T-cell (primary cell): ENCODE measurements around the gene FTL. TPM values are rescaled to one million over a fixed set of nuclear protein-coding genes. Genes with fewer than 3 reads are reported as not detected.

Experiments
- ATAC-seq, 4 experiments: fragments of 200-7000 bp in 3 of 4; fragments of 150-1000 bp in 1 of 4; cut with Tn5 transposase; replicated peaks in 1 of 4; 1 replicate in 3 of 4; 2 replicates in 1 of 4; pipeline ENCODE4 v1.10.0; 2021; ENCODE audit warnings: moderate library complexity in 3 of 4, mild to moderate bottlenecking in 2 of 4, moderate number of reproducible peaks in 1 of 4
- CTCF ChIA-PET, 2 donors: fragments of 300-600 bp; sonication (Branson Sonifier 250); formaldehyde crosslinking; loops; one replicate each; lab custom pipeline; 2022; ENCODE audit warnings: antibody characterized with exemption in 2 of 2; lab: Charles Lee
- POLR2A ChIA-PET, 2 donors: fragments of 300-600 bp; sonication (Branson Sonifier 250); formaldehyde crosslinking; loops; one replicate each; lab custom pipeline; 2022; ENCODE audit warnings: antibody characterized with exemption in 2 of 2; lab: Charles Lee
- DNase-seq, 35 experiments: peaks; one replicate each; pipeline versions ENCODE4 v3.0.0 to v3.0.0-alpha.2; 2013 to 2023
- H3K27ac ChIP-seq: one replicate; pipeline ENCODE4 v1.5.1; 2013; ENCODE audit warnings: low read length
- H3K27me3 ChIP-seq, 2 experiments: replicated peaks in 1 of 2; 1 replicate in 1 of 2; 2 replicates in 1 of 2; pipeline versions ENCODE4 v1.6.1 to v1.7.0; 2013; ENCODE audit warnings: low read length in 1 of 2, mixed read lengths in 1 of 2; ENCODE audit not compliant: control insufficient read depth in 2 of 2, insufficient read depth in 2 of 2; ENCODE audit errors: extremely low read depth in 1 of 2
- H3K36me3 ChIP-seq, 2 donors: 1 replicate in 1 of 2; 2 replicates in 1 of 2; pipeline versions ENCODE4 v1.6.1 to v1.7.0; 2013; ENCODE audit warnings: low read length in 1 of 2; ENCODE audit not compliant: control insufficient read depth in 2 of 2, insufficient read depth in 1 of 2; ENCODE audit errors: extremely low read depth in 1 of 2
- H3K4me1 ChIP-seq, 2 experiments: 1 replicate in 1 of 2; 2 replicates in 1 of 2; pipeline versions ENCODE4 v1.6.1 to v1.7.0; 2013; ENCODE audit warnings: low read length in 2 of 2, mixed read lengths in 1 of 2; ENCODE audit not compliant: insufficient read depth in 2 of 2, control insufficient read depth in 1 of 2; ENCODE audit errors: extremely low read depth in 1 of 2
- H3K4me3 ChIP-seq, 2 donors: 1 replicate in 1 of 2; 2 replicates in 1 of 2; pipeline versions ENCODE4 v1.5.1 to v1.7.0; 2013; ENCODE audit warnings: mild to moderate bottlenecking in 2 of 2, low read length in 1 of 2, moderate library complexity in 1 of 2; ENCODE audit not compliant: control insufficient read depth in 1 of 2; ENCODE audit errors: extremely low read depth in 1 of 2
- H3K9me3 ChIP-seq: 2 replicates; pipeline ENCODE4 v1.7.0; 2013
- H3K27ac Mint-ChIP-seq, 2 donors: one replicate each; pipeline ENCODE4 v1.8.0; 2020 to 2021; ENCODE audit warnings: mild to moderate bottlenecking in 2 of 2, mixed read lengths in 2 of 2
- H3K27me3 Mint-ChIP-seq, 2 donors: one replicate each; pipeline ENCODE4 v1.8.0; 2021 to 2022; ENCODE audit warnings: mixed read lengths in 2 of 2
- H3K36me3 Mint-ChIP-seq: one replicate; pipeline ENCODE4 v1.8.0; 2021; ENCODE audit warnings: mixed read lengths
- H3K4me1 Mint-ChIP-seq, 3 donors: one replicate each; pipeline ENCODE4 v1.8.0; 2020 to 2022; ENCODE audit warnings: mixed read lengths in 3 of 3, mild to moderate bottlenecking in 1 of 3
- H3K4me3 Mint-ChIP-seq, 3 donors: one replicate each; pipeline ENCODE4 v1.8.0; 2020 to 2022; ENCODE audit warnings: mild to moderate bottlenecking in 3 of 3, mixed read lengths in 3 of 3, moderate library complexity in 3 of 3
- H3K9me3 Mint-ChIP-seq, 3 donors: one replicate each; pipeline ENCODE4 v1.8.0; 2020 to 2022; ENCODE audit warnings: mixed read lengths in 3 of 3
- WGBS: methylation state at CpG from one replicate; pipeline ENCODE4 v1.1.5; 2013; ENCODE audit warnings: missing lambda C conversion rate; ENCODE audit not compliant: insufficient coverage; 5-methylcytosine and 5-hydroxymethylcytosine counted together
- total RNA-seq, 35 experiments: library from RNA in 6 of 35; stranded (reverse) in 6 of 35; fragments of 120-200 nt in 1 of 35; gene quantifications; one replicate each; pipeline versions ENCODE4 v1.2.1 to v1.2.4 and lab custom pipeline; 2013 to 2026

FTL gene
- total RNA-seq, 5 donors from 2014 or later (not counting 1 experiment from before 2014, with no cell fraction given): 594 to 1,085 (median 906) TPM

GRCh38 chr19:49011194-49011593, 46.1 kb downstream of the FTL start:
- DNase-seq: no peak
- Mint-ChIP-seq H3K36me3 (peaks cover 8% of the 10 kb centered on the region), H3K9me3 (no peaks in the 10 kb centered on the region), H3K4me3 (no peak overlapping the region), H3K27me3 (no peaks in the 10 kb centered on the region), H3K27ac (no peak overlapping the region), H3K4me1 (no peaks in the 10 kb centered on the region)
- ATAC-seq: no peak
- H3K4me1 ChIP-seq: no peaks in the 10 kb centered on the region
- no peaks in the 10 kb centered on the region for H3K9me3 ChIP-seq
- no peaks in the 10 kb centered on the region for H3K27me3 ChIP-seq
- no peak overlapping the region for H3K27ac ChIP-seq
- H3K36me3 ChIP-seq: peaks cover 25 to 27% of the 10 kb centered on the region in 2 donors
- H3K4me3 ChIP-seq: no peak overlapping the region
- ChIA-PET POLR2A (no interaction called here), CTCF (no interaction called here)
- 91% methylated on average over 12 of the region's 17 CpGs for WGBS

DNA sequence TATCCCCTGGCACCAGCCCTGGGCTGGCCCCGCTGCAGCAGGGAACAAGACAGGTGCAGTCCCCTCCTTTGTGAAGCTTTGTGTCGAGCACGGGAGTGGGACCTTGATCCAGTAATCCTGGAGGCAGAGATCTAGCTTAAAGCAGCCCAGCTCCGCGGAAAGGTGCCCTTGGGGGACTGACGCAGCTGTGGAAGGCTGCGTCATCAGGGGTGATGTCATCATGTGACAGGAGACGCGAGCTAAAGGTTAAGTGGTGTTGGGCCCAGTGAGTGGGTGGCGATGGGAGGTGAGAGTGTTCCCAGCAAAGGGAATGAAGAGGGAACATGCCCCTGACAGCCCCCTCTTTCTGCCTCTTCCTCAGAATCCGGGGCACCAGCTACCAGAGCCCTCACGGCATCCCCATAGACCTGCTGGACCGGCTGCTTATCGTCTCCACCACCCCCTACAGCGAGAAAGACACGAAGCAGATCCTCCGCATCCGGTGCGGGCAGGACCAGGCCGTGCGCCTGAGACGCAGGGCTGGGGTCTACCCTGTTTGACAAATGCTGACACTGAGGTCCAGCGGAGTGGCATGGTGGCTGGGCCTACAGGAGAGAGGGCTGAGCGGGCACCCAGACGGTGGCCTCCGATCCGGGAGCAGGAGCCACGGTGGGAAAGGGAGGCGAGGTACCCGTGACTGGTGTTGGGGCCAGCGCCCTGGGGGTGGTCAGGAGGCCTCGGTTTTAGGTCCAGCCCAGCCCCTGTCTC, 49.2 kb downstream of the FTL start:
- ChIA-PET POLR2A (no interaction called here), CTCF (interaction anchor here in 1 of 2 donors (0.9 kb wide), 1 partner anchor 21 kb away, joined by 3 read pairs; the partner anchor contains the start of genes GYS1 and RUVBL2)
- Histone ChIP-seq H3K27ac (no peak overlapping the region), H3K36me3 (peaks cover 12 to 22% of the 10 kb centered on the region in 2 donors), H3K4me3 (no peak overlapping the region), H3K4me1 (peaks cover 7 to 22% of the 10 kb centered on the region in 2 experiments), H3K9me3 (no peaks in the 10 kb centered on the region), H3K27me3 (peaks cover 0 to 4% of the 10 kb centered on the region in 2 experiments)
- H3K27ac Mint-ChIP-seq: no peak overlapping the region
- peaks cover 3% of the 10 kb centered on the region for H3K36me3 Mint-ChIP-seq
- DNase-seq (no peak), ATAC-seq (no peak)
- peaks cover 0 to 6% of the 10 kb centered on the region in 2 donors for H3K27me3 Mint-ChIP-seq
- H3K4me3 Mint-ChIP-seq: no peak overlapping the region
- WGBS: 97% methylated on average over 30 of the region's 32 CpGs
- H3K4me1 Mint-ChIP-seq: peaks cover 6 to 13% (median 8%) of the 10 kb centered on the region in 3 donors
- H3K9me3 Mint-ChIP-seq: no peaks in the 10 kb centered on the region

DNA sequence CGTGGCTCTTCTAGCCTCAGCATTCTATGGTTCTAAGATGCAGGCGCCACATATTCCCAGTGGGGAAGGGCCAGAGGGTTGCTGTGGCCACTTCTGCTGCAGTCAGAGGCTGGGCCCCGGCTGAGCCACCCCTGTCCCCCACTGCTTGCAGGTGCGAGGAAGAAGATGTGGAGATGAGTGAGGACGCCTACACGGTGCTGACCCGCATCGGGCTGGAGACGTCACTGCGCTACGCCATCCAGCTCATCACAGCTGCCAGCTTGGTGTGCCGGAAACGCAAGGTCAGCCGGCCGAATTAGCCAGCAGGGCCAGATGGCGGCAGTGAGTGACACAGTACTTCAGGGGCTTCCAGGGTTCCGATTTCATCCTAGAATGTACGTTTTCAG, 49.8 kb downstream of the FTL start:
- ChIA-PET POLR2A (no interaction called here), CTCF (no interaction called here)
- H3K9me3 ChIP-seq: no peaks in the 10 kb centered on the region
- H3K36me3 ChIP-seq: peaks cover 7 to 19% of the 10 kb centered on the region in 2 donors
- peaks cover 0 to 10% of the 10 kb centered on the region in 2 experiments for H3K27me3 ChIP-seq
- no peak overlapping the region for H3K27ac ChIP-seq
- H3K4me3 ChIP-seq: no peak overlapping the region
- ATAC-seq (no peak), DNase-seq (no peak)
- Mint-ChIP-seq H3K36me3 (peaks cover 3% of the 10 kb centered on the region), H3K27me3 (peaks cover 0 to 6% of the 10 kb centered on the region in 2 donors), H3K9me3 (no peaks in the 10 kb centered on the region), H3K4me1 (peaks cover 12 to 17% (median 12%) of the 10 kb centered on the region in 3 donors), H3K4me3 (no peak overlapping the region), H3K27ac (no peak overlapping the region)
- 90% methylated on average over 17 of the region's 18 CpGs for WGBS
- peaks cover 7 to 27% of the 10 kb centered on the region in 2 experiments for H3K4me1 ChIP-seq

GRCh38 chr19:49016067-49016839, 51.1 kb downstream of the FTL start:
- POLR2A ChIA-PET: no interaction called here
- peaks cover 5 to 14% of the 10 kb centered on the region in 2 donors for H3K36me3 ChIP-seq
- Mint-ChIP-seq H3K27me3 (peaks cover 0 to 6% of the 10 kb centered on the region in 2 donors), H3K4me1 (peaks cover 18 to 29% (median 23%) of the 10 kb centered on the region in 3 donors), H3K36me3 (no peaks in the 10 kb centered on the region), H3K4me3 (peak overlapping the region in 1 of 3 donors; percentile 43), H3K9me3 (no peaks in the 10 kb centered on the region), H3K27ac (no peak overlapping the region)
- no peak overlapping the region for H3K4me3 ChIP-seq
- CTCF ChIA-PET: no interaction called here
- ATAC-seq (no peak), DNase-seq (no peak)
- peaks cover 0 to 15% of the 10 kb centered on the region in 2 experiments for H3K27me3 ChIP-seq
- 89% methylated on average over 7 of the region's 29 CpGs for WGBS
- H3K9me3 ChIP-seq: no peaks in the 10 kb centered on the region
- H3K4me1 ChIP-seq: peaks cover 7 to 33% of the 10 kb centered on the region in 2 experiments
- H3K27ac ChIP-seq: no peak overlapping the region

Other genes with a start within 250 kb of the FTL start
- 1 to 10 TPM in 4 of 5 donors, under 1 TPM in 1; 0.56 to 2.4 (median 1.6) TPM for gene MAMSTR, start 245.6 kb upstream of the FTL start, total RNA-seq
- under 1 TPM in 3 of 5 donors, not detected in 2; 0.23 to 0.65 (median 0.32) TPM for gene RASIP1, start 224.7 kb upstream of the FTL start, total RNA-seq
- gene IZUMO1, start 218.4 kb upstream of the FTL start, total RNA-seq: not detected
- gene FUT1, start 212.7 kb upstream of the FTL start, total RNA-seq: under 1 TPM; 0.09 to 0.28 (median 0.15) TPM
- gene FGF21, start 209.8 kb upstream of the FTL start, total RNA-seq: not detected
- 10 to 100 TPM; 21.5 to 40.6 (median 36.6) TPM for gene BCAT2, start 154.3 kb upstream of the FTL start, total RNA-seq
- gene HSD17B14, start 128.8 kb upstream of the FTL start, total RNA-seq: 1 to 10 TPM in 2 of 5 donors, under 1 TPM in 2, not detected in 1; 0.58 to 2.1 (median 1.1) TPM
- 10 to 100 TPM in 1 of 5 donors, 1 to 10 TPM in 4; 2.7 to 11.8 (median 5.2) TPM for gene PLEKHA4, start 96.7 kb upstream of the FTL start, total RNA-seq
- gene PPP1R15A, start 92.9 kb upstream of the FTL start, total RNA-seq: 100 to 1,000 TPM in 2 of 5 donors, 10 to 100 TPM in 3; 74.4 to 713 (median 93.6) TPM
- gene TULP2, start 66.6 kb upstream of the FTL start, total RNA-seq: under 1 TPM in 1 of 5 donors, not detected in 4; 0.26 TPM
- gene NUCB1, start 65.0 kb upstream of the FTL start, total RNA-seq: 100 to 1,000 TPM; 122 to 177 (median 165) TPM
- gene DHDH, start 31.6 kb upstream of the FTL start, total RNA-seq: 1 to 10 TPM in 4 of 5 donors, under 1 TPM in 1; 0.93 to 1.7 (median 1.2) TPM
- gene BAX, start 10.4 kb upstream of the FTL start, total RNA-seq: 100 to 1,000 TPM in 3 of 5 donors, 10 to 100 TPM in 2; 76.6 to 201 (median 183) TPM
- gene GYS1, start 28.0 kb downstream of the FTL start, total RNA-seq: 10 to 100 TPM; 28.1 to 58.9 (median 52.4) TPM
- gene RUVBL2, start 28.6 kb downstream of the FTL start, total RNA-seq: 10 to 100 TPM; 20.3 to 48.7 (median 41.4) TPM
- gene LHB, start 51.8 kb downstream of the FTL start, total RNA-seq: under 1 TPM in 1 of 5 donors, not detected in 4; 0.57 TPM
- not detected for gene CGB3, start 59.0 kb downstream of the FTL start, total RNA-seq
- not detected for gene CGB2, start 66.6 kb downstream of the FTL start, total RNA-seq
- not detected for gene CGB1, start 71.6 kb downstream of the FTL start, total RNA-seq
- not detected for gene CGB5, start 78.5 kb downstream of the FTL start, total RNA-seq
- gene CGB8, start 83.8 kb downstream of the FTL start, total RNA-seq: not detected
- not detected for gene CGB7, start 92.4 kb downstream of the FTL start, total RNA-seq
- not detected for gene NTF4, start 99.5 kb downstream of the FTL start, total RNA-seq
- gene KCNA7, start 107.4 kb downstream of the FTL start, total RNA-seq: not detected
- 100 to 1,000 TPM; 406 to 704 (median 645) TPM for gene SNRNP70, start 120.1 kb downstream of the FTL start, total RNA-seq
- gene LIN7B, start 149.1 kb downstream of the FTL start, total RNA-seq: 10 to 100 TPM in 3 of 5 donors, 1 to 10 TPM in 2; 8.1 to 17.8 (median 12.9) TPM
- 1 to 10 TPM; 2.1 to 3.7 (median 2.5) TPM for gene C19orf73, start 153.8 kb downstream of the FTL start, total RNA-seq
- gene PPFIA3, start 154.2 kb downstream of the FTL start, total RNA-seq: 1 to 10 TPM; 3.8 to 4.7 (median 4.1) TPM
- gene HRC, start 190.1 kb downstream of the FTL start, total RNA-seq: not detected
- under 1 TPM in 3 of 5 donors, not detected in 2; 0.43 to 0.89 (median 0.50) TPM for gene TRPM4, start 192.5 kb downstream of the FTL start, total RNA-seq